Stimulated activated CD8-positive, alpha-beta memory T cell treated with anti-CD3 and anti-CD28 coated beads, Interleukin-15, amount 100 ng/mL, for 4 hours (primary cell): ENCODE data around the gene MIF.
A peak's percentile ranks its signal among the peaks of the same experiment; 100 is the strongest.
"Not testable (repeated sequence)": the region's sequence is repeated elsewhere in the genome, so short reads cannot be mapped to it uniquely, and the experiment has no call there.

Source experiments
- DNase-seq, 2 donors: peaks; one replicate each; pipeline ENCODE4 v3.0.0-alpha.2; 2020; ENCODE audit warnings: low read depth in 2 of 2

Gene MIF

GRCh38 chr22:23877566-23877965, 16.6 kb upstream of the MIF start:
- DNase-seq: no peak

GRCh38 chr22:23878219-23878618, 16.0 kb upstream of the MIF start:
- no peak for DNase-seq

GRCh38 chr22:23882370-23882769, 11.8 kb upstream of the MIF start:
- DNase-seq: no peak

DNA sequence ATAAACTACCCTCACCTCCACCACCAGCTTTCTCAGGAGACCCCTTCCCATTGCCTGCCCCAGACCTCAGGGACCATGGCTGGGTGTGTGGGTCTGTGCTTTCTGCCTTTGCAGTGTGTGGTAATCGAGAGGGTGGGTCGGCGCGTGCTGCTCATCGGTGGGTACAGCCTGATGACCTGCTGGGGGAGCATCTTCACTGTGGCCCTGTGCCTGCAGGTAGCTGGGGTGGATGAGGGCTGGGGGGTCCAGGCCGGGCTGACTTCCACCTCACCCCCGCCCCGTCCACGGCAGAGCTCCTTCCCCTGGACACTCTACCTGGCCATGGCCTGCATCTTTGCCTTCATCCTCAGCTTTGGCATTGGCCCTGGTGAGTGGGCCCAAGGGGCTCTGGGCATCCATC, 10.5 kb upstream of the MIF start:
- DNase-seq: no peak

DNA sequence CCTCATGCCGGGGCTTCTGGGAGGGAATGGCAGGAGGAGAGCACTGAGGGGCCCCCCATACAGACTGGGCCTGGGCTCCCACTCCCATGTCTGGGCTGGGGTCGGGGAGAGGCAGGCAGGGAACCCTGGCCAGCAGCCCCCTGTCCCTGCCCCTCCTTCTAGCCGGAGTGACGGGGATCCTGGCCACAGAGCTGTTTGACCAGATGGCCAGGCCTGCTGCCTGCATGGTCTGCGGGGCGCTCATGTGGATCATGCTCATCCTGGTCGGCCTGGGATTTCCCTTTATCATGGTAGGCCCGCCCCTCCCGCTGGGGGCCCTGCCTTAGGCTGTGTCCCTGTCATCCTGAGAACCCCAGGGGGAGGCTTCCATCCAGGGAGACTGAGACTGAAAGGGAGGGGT, 10.0 kb upstream of the MIF start:
- no peak for DNase-seq

DNA sequence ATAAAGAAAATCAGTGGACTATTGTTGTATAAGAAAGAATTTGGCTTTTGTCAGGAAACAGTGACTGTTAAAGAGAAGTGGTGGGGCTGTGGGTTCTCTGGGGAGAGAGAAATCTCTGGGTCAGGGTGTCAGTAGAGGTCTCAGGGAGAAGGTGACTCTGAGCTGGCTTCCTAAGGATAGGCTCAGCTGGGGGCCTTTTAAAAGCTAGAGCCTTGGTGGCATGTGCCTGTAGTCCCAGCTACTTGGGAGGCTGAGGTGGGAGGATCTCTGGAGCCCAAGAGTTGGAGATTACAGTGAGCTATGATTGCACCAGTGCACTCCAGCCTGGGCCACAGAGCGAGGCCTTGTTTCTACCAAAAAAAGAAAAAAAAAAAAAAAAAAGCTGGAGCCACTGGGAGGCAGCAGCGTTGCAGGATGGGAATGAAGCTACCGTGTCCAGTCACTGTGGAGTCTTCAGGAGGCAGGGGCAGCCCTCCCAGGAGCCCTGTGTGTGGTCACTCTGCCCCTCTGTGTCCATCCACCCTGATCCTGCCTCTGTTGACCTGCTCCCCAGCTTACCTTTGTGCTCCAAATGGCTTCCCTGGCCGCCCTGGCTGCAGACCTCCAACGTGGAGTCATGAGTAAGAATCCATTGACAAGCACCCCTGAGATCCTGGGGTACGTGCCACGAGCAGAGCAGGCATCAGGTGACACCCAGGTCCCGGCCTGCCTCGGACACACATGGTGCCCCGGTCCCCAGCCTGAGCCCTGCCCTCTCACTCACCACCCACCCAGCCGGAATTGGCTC, 5.4 kb upstream of the MIF start:
- DNase-seq: no peak

DNA sequence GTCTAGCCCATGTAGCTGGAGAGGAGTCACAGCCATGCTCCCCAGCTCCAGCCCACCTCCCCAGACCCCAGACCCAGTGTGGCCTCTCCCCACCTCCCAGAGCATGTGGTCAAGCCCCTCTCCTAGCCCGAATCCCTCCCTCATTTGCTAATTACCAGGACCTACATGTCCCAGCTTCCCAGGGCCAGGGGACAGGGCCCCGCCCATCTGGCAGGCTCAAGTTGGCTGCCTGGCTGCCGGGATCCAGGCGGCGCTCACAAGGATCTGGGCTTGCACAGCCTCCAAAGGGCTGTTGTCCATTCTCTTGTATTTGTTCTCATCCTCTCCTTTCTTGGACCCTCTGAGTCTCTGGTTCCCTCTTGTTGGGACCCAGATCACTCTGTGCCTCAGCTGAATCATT, 4.6 kb upstream of the MIF start:
- DNase-seq: no peak

- no peak for DNase-seq
Observed at GRCh38 chr22:23891726-23892125, 2.5 kb upstream of the MIF start.

GRCh38 chr22:23892130-23892529, 2.1 kb upstream of the MIF start:
- DNase-seq: no peak

GRCh38 chr22:23892706-23893105, 1.5 kb upstream of the MIF start:
- no peak for DNase-seq

GRCh38 chr22:23893121-23893944, 850 bp upstream of the MIF start:
- DNase-seq: no peak

DNA sequence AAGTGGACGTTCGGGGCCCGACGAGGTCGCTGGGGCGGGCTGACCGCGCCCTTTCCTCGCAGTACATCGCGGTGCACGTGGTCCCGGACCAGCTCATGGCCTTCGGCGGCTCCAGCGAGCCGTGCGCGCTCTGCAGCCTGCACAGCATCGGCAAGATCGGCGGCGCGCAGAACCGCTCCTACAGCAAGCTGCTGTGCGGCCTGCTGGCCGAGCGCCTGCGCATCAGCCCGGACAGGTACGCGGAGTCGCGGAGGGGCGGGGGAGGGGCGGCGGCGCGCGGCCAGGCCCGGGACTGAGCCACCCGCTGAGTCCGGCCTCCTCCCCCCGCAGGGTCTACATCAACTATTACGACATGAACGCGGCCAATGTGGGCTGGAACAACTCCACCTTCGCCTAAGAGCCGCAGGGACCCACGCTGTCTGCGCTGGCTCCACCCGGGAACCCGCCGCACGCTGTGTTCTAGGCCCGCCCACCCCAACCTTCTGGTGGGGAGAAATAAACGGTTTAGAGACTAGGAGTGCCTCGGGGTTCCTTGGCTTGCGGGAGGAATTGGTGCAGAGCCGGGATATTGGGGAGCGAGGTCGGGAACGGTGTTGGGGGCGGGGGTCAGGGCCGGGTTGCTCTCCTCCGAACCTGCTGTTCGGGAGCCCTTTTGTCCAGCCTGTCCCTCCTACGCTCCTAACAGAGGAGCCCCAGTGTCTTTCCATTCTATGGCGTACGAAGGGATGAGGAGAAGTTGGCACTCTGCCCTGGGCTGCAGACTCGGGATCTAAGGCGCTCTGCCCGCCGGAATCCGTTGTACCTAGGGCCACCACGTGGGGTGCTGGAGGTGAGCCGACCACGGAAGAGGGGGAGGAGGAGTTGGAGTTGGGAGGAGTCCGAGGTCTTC, 771 bp downstream of the MIF start:
- peak; percentile 39 to 45 for DNase-seq

DNA sequence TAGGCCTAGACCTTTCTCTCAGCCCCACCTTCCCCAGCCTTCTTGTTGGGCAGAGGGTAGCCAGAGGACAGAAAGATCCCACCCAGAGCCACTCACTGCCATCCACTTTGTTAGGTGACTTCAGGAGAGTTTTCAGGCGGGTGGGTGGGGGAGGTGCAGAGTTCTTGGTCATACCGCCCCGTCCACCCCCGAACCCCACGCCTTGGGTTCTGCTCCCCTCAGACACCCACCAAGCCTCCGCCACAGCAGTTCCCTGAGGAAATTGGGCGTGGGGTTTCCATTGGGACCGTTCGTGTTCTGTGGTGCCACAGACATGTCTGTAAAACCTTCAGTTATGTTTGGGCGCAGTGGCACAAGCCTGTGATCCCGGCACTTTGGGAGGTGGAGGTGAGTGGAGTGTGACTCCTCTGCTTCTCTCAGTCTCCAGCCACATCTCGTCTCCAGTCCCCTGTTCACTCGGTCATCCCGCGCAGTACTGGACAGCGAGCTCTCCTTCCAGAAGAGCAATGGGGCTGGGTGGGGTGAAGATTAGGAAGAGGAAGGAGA, 1.5 kb downstream of the MIF start:
- DNase-seq: no peak

GRCh38 chr22:23896166-23896522, 2.0 kb downstream of the MIF start:
- no peak for DNase-seq

DNA sequence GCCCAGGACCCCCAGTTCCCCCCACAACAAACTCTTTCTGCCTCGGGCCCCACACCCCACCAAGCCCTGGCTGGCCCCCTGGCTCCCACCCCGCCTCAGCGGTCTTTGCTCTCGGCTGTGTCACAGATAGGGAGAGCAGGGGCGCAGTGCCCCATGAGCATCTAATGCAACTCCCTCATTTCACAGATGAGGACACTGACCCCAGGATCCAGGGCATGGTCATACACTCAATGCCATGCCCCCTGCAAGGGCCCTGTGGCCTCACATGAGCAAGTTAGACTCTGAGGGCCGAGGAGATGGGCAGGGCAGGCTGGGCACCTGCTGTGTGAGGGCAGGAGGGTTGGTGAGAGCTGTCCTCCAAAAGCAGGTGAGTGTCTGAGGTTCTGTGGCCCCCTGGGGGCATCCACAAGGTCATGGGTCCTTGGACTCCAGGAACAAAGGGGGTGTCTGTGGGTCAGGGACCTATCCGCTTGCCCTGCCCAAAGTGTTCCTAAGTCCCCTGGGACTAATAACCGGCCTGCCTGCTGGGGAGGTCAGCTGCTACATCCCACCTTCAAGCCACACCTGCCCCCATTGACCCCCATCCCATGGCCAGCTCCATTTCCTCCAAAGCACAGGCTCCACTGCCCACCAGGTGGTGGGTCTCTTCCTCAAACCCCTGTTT, 2.5 kb downstream of the MIF start:
- no peak for DNase-seq

GRCh38 chr22:23897320-23897719, 3.1 kb downstream of the MIF start:
- DNase-seq: no peak

DNA sequence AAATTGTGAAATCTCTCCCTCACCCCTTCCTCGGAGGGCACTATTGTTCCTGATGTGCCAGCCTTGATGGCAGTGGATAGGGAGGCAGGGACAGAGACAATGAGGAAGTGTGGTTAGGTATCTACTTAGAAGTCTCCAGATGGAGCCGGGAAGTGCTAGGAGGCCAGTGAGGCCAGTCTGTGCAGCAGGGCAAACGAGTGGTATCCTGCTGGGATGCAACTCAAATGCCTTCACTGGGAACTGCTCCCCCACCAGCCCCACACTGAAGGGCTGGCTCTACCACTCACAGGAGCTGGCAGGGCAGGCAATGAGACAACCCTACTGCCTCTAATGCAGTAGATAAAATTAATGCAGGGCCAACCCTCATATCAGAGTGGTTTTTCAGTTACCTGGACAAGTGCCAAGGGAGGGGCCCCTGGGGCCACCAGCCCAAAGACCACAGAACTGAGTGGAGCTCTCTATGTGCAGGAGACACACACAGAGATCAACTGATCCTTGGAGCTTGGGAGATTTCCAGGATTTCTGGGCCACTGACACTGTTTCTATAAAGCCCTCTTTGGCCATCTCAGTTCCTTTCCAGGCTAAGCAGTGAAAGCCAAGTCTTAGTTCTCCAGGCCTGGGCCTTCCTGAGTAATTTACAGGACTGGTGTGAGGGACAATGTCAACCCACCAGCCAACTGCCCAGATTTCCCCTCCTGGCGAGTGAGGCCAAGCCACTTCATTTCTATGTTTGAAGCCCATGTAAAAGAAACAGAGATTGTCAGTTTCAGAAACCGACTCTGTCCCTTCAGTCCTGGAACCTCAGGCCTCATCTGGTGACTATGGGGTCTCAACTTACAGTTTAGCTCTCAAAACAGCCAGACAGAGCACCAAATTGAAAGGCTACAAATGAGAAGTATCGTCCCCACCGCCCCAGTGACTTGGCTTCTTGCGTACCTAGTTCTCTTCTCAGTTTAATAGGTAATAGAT, 4.1 kb downstream of the MIF start:
- no peak for DNase-seq

- no peak for DNase-seq
Observed at GRCh38 chr22:23899042-23899745, 5.0 kb downstream of the MIF start.

DNA sequence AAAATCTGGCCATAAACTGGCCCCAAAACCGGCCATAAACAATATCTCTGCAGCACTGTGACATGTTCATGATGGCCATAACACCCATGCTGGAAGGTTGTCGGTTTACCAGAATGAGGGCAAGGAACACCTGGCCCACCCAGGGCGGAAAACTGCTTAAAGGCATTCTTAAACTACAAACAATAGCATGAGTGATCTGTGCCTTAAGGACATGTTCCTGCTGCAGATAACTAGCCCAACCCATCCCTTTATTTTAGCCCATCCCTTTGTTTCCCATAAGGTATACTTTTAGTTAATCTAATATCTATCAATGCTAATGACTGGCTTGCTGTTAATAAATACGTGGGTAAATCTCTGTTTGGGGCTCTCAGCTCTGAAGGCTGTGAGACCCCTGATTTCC, 6.0 kb downstream of the MIF start:
- not testable (repeated sequence) for DNase-seq

GRCh38 chr22:23901600-23901999, 7.4 kb downstream of the MIF start:
- DNase-seq: no peak
